Skeletal muscle cell (primary cell): Measurements from ENCODE around the gene TMED9.

ENCODE experiments used
- DNase-seq: peaks from one replicate; pipeline ENCODE4 v3.0.0-alpha.2; 2010; ENCODE audit warnings: low read depth
- H3K4me3 ChIP-seq: 2 replicates; pipeline ENCODE4 v1.5.1; 2011; ENCODE audit warnings: low read depth, mild to moderate bottlenecking, control low read depth, low read length, moderate library complexity

The TMED9 gene

DNA sequence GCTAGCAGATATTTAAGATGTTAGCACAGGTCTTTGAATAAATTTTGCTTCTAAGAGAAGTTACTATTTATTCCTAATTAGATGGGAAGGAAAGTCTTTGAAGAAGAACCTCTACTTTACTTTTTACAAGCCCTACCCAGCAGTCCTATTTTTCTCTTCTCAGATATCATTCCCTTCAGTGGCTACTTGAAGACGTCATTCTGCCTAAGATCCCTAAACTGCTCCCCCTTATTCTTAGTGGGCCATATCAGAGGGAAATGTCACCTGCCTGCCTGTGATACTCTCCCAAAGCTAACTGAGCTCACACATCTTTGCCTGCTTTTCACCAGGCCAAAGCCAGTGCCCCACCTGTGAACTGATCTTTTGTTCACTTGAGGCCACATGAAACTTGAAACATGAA is 16.5 kb upstream of the TMED9 start:
- no peak for DNase-seq
- no peak overlapping the region for H3K4me3 ChIP-seq

DNA sequence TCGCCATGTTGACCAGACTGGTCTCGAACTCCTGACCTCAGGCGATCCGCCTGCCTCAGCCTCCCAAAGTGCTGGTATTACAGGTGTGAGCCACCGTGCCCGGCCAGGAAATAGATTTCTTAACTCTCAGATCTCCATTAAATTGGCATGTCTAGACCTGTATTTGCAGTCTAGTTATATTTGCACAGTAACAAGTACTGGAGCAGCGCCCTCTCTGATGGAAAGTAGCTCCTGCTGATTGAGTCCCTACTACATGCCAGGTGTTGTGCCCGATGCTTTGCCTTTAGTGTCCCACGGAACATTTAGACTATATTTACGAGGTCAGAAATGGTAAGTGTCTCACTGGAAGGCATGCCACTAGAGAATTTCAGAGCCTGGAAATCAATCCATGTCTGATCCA is 15.8 kb upstream of the TMED9 start:
- H3K4me3 ChIP-seq = no peak overlapping the region
- no peak for DNase-seq

DNA sequence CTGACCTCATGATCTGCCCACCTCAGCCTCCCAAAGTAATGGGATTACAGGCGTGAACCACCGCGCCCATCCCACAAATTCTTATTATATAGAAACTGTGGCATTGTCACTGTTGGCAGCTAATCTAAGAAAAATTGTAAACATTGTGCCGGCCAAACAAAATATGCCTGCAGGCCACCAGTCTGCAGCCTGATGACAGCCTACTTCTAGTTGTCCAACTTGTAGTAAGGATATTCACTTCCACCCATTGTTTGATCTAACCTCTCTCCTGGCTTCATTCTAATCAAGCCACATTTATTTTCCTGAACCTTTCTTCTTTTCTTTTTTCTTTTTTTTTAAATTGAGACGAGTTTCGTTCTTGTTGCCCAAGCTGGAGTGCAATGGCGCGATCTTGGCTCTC is 13.7 kb upstream of the TMED9 start:
- DNase-seq = no peak
- no peak overlapping the region for H3K4me3 ChIP-seq

DNA sequence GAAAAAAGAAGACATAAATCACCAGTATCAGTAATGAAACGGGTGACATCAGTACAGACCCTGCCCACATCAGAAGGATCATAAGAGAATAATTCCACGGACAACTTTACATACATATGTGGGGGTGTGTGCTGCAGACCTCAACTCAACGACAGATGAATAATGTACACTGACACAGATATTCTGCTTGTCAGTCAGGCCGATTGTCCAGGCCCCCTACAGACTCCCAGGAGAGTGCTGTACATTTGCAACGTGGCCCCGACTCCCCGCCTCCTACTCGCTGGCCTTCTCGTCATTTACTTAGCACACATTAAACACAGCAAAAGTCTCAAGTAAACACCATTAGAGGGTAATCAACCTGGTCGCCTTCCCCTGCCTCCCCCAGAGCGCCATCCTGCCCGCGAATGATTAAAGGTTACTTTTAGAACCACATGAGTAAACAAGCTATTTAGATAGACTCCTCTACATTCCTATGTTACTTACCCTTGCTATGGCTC is 3.5 kb upstream of the TMED9 start:
- no peak for DNase-seq
- no peak overlapping the region for H3K4me3 ChIP-seq

DNA sequence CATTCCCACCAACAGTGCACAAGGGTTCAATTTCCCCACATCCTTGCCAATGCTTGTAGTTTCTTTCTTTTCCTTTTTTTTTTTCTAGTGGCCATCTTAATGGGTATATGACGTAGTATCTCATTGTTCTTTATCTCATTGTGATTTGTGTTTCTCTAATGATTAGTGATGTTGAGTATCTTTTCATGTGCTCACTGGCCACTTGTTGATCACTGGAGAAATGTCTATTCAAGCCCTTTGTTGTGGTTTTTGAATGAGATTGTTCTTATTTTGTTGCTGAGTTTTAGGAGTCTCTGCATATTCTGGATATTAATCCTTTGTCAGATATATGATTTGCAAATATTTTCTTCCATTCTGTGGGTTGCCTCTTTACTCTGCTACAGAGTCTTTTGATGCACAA is 1.6 kb upstream of the TMED9 start:
- H3K4me3 ChIP-seq = no peak overlapping the region
- no peak for DNase-seq

DNA sequence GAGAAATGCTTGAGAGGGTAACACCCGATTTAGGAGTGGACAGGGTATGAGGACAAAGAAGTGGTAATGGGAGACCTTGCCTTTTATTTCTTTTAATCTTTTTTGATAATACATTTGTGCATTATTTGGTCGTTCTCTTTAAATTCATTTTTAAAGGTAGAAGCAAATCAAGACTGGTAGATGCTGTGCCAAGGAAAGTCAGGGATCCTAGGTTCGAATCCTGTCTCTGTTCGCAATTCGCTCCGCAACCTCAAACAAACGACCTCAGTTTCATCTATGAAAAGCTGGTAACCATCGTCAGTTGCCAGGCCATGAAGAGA is 353 bp upstream of the TMED9 start:
- no peak for DNase-seq
- H3K4me3 ChIP-seq = peak overlapping the region; percentile 95

DNA sequence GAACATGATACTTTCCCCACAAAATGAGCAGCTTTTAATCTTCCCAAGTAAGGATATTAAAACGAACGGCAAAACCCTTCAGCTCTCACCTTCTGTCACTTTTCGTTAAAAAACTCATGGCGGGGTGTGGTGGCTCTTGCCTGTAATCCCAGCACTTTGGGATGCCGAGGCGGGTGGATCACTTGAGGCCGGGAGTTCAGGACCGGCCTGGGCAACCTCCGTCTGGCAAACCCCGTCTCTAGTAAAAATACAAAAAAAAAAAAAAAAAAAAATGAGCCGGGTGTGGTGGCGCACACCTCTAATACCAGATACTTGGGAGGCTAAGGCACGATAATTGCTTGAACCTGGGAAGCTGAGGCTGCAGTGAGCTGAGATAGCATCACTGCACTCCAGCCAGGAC is 902 bp downstream of the TMED9 start:
- no peak for DNase-seq
- peak overlapping the region; percentile 95 for H3K4me3 ChIP-seq

DNA sequence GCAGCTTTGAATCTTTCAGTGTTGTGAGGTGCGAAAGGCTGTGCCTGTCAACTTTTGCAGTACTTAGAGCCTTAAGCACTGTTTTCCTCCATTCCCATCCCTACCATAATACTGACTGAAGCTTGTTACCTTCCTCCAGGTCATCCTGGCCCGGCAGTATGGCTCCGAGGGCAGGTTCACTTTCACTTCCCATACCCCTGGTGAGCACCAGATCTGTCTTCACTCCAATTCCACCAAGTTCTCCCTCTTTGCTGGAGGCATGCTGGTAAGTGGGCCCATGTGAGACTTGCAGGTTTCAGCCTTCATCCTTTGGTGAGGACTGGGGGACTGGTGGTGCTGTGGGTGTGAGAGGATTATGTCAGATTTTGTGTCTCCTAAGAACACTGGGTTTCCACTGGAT is 1.5 kb downstream of the TMED9 start:
- H3K4me3 ChIP-seq = peak overlapping the region; percentile 95
- DNase-seq = no peak

DNA sequence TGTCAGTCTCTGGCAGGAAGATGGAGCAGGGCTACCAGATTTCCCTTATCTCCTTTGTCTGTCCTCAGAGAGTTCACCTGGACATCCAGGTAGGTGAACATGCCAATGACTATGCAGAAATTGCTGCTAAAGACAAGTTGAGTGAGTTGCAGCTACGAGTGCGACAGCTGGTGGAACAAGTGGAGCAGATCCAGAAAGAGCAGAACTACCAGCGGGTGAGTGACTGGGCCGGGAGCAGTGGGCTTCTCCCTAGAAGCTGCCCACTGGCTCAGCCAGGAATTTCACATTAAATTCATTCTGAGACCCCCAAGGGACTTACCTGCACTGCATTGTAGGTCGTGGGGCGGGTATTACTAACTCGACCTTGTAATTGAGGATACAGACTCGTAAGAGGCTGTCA is 2.1 kb downstream of the TMED9 start:
- no peak for DNase-seq
- no peak overlapping the region for H3K4me3 ChIP-seq

DNA sequence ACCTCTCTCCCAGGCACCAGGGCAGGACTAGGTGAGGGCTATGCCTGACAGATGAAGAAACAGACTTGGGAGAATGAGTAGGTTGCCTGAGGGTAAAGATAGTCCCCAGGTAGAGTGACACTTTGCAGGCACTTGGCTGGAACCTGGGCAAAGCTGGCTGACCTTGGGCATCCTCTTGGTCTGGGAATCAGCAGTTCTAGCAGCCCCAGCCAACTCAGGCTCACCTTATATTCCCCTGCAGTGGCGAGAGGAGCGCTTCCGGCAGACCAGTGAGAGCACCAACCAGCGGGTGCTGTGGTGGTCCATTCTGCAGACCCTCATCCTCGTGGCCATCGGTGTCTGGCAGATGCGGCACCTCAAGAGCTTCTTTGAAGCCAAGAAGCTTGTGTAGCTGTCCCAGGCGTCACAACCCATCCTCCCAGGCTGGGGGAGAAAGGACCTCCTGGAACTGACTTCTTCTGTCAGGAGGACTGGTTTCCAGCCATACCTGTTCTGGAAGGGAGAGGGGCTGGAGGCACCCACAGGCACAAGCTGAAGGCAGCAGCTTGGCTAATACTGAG is 3.1 kb downstream of the TMED9 start:
- no peak for DNase-seq

DNA sequence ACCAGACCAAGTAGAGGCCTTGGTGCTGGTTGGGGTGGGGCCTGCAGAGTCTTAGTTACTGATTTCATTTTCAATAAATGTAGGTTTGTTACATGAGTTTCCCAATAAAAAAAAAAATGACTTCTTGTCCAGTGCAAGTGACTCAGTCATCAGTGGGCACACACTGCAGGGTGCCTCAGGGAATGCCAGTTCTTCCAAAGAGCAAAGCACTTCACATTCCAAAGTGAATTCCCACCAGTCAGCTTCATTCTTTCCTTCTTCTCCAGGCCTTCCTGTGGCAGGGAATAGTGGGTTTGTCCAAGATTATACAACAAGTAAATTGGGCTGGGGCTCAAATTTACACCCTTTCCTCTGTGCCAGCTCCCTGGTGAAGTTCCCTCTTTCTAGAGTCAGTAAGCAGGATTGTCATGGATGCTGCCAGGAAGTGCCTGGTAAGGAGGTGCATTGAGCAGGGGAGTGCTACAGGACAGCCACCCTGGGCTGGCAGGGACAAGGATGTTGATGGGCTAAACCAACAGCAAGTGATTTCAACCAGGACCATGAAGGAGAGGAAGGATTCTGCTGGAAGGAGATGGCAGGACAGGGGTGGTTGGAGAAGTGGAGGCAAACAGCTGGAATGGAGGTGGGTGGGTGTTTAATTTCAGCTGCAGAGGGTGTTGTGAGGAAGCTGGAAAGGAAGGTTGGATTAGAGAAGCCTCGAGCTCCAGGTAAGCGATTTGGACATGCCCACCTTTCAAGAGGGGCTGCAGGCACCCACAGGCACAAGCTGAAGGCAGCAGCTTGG is 4.2 kb downstream of the TMED9 start:
- DNase-seq = no peak
- H3K4me3 ChIP-seq = no peak overlapping the region

More for the DNA sequence above, 3.1 kb downstream of the TMED9 start:
- H3K4me3 ChIP-seq = no peak overlapping the region

DNA sequence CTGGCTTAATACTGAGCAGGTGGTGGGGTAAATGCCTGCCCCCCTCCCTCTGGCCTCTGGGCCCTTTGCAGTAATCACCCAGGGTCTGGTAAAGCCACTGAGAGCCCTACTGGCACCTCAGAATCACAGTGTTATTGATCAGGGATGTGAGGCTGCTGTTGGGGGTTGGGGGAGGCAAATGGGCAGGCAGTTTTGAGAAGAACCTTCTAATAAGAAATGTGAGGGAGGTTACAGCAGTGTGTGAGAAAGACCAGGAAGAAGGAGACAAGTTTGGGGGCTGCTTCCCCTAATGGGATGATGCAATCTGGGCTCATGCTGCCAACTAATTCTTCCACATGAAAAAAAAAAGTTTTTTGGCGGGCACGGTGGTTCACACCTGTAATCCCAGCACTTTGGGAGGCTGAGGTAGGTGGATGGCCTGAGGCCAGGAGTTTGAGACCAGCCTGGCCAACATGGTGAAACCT is 4.8 kb downstream of the TMED9 start:
- DNase-seq = no peak
- H3K4me3 ChIP-seq = no peak overlapping the region

DNA sequence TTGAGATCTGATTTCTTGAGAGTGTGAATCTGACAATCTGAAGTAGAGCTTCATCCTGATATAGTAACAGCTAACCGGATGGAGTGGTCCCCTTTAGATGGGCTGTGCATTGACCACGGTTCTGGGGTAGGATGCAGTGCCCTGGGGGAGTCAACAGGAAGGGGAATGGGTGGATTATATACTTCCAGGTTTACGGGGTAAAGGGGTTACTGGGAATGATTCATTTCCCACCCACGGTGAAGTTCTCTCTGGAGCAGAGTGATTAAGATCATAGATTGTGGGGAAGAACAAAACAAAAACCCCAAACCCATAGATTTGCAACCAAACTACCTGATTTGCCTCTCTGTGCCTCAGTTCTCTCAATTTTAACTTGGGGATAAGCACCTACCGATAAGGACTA is 6.5 kb downstream of the TMED9 start:
- no peak overlapping the region for H3K4me3 ChIP-seq
- DNase-seq = no peak

DNA sequence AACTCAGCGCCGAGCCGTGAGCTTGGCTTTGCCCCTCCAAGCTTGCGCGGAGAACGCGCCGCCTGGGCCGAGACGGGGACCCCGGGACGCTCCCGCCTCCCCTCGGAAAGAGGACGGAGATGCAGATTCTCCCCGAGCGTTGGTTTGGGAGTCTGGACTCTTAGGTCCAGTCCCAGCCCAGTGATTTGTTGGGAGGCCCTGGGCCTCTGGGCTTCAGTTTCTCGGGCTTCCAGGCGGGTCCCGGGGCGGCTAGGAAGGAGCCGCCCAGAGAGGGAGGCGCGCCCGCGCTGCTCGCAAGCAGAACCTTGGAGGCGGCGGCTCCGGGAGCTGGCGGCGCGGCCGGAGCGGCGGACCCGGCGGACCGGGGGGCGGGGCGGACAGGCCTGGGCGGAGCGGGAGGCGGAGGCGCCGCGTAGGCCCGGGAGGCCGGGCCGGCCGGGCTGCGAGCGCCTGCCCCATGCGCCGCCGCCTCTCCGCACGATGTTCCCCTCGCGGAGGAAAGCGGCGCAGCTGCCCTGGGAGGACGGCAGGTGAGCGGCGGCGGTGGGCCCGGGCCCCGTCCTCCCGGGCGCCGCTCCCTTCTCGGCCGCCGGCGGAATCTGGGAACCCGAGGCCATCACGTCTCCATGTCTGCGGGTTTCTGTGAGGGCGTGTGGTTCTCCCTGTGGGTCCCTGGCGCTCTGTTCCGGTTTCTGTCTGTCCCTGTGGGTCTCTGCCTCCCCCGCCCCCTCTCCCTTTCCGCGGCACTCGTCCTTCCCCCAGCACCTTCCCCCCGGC is 7.9 kb downstream of the TMED9 start, which contains the start of gene B4GALT7:
Gene B4GALT7 (plus strand): TSS at position 402 of the 777 bp plus-strand sequence. CDS start 79 bp downstream, at position 481.
- peak; percentile 22 for DNase-seq

DNA sequence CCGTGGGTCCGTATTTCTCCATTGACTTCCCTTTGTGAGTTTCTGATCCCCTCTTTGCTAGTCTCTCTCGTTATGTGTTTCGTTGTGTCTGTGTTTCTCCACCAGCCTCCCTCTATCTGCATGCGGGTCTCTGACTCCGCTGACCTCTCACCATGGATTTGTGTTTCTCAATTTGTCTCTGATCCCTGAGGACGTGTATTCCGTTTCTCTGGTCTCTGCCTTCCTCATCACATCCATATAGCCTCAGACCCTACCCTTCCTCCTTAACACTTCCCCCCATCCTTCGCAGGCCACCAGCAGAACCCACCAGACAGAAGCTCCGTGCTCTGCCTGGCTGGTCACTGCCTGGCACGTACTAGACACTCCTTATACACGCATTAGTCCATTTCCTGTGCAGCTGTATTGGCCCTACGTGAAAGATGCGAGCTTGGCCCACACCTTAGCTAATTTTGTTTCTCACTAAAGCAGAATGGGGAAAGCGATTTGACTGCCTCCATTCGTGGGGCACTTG is 8.6 kb downstream of the TMED9 start:
- no peak for DNase-seq

More for the DNA sequence above, 7.9 kb downstream of the TMED9 start, which contains the start of gene B4GALT7:
- peak within 1 kb of the TSS; percentile 86 for H3K4me3 ChIP-seq

DNA sequence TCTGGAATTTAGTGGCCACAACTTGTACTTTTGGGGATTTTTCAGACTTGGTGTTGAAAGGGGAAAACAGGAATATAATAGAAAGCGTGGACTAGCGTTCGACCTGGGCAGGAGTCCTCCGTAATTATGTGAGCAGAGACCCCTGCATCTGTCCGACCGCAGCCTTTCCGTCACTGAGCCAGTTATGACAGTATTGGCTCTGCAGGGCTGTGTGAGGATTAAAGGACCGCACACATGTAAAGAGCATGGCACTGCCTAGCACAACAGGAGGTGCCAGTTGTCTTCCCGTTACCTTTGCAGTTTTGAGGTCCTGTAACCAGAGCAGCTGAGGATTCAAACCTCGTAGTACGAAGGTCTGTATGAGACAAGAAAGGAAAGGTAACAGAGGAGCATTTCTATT is 9.1 kb downstream of the TMED9 start:
- H3K4me3 ChIP-seq = peak overlapping the region; percentile 86
- no peak for DNase-seq

More for the DNA sequence above, 8.6 kb downstream of the TMED9 start:
- peak overlapping the region; percentile 86 for H3K4me3 ChIP-seq

DNA sequence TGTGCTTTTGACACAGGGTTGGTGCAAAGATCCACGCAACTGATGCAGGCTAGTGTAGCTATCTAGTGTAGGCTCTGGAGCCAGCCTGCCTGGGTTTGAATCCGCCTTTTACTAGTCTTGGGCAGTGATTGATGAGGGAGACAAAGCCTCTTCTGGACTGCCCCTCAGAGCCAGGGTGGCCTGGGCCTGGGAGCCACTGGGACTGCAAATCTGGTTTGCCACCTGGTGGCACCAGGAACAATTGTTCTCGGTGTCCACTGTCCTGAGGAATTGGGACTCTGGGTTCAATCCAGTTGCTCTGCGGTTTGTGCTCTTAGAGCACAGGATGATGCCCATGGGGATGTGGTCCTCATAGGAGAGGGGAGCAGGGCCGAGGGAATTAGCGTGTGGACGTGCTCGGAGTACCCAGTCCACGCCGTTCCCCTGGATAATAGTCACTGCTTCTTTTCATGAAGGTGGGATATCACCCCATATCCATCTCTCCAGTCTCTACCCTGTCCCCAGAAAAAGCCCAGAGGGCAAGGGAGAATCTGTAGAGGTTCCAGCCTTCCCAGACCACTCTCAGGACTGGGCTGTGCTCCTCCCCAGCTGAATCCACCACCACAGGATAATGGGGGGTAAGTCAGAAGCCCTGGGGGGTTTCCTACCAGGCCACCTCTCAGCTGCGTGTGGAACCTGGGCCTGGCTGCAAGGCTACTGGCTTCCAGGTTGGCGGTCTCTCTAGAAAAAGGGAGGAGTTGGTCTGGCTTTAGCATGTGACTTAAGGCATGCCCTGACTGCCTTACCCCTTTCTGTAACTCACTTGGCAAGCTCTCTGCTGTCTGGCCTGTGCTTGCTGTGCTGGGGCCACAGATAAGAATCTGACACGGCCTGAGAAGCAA is 9.8 kb downstream of the TMED9 start:
- DNase-seq = no peak
- H3K4me3 ChIP-seq = no peak overlapping the region

DNA sequence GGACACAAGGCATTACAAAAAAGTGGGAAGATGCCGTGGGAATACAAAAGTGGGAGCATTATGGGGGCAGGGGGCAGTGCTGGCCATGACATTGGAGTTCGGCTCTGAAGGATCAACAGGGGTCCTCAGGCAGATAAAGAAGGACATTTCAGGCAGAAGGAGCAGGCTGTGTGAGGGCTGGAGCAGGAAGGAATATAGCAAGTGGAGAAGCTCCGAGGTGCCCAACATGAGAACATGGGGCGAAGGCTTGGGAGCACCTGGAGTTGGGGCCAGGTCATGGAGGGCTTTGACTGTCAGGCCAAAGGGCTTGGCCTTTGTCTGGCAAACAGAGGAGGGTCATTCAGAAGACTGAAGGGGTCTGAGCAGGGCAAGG is 10.4 kb downstream of the TMED9 start:
- DNase-seq = no peak
- no peak overlapping the region for H3K4me3 ChIP-seq

DNA sequence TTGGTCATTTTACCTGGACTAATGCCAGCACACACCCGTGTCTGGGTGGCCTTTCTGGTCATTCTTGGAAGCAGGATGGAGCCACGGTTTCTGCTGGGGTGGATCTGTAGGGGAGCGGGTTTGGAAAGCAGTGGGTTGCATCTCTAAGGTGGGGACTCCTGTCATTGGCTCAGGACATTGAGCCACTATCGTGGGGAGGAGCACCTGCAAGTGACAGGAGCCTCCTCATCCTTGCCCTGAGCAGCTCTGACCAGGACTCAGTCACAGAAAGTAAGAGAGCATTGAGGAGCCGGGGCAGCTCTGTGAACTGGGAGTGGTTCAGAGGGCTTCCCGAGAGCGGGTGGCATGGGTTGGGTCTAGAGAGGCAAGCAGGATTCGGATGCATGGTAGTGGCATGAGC is 11.6 kb downstream of the TMED9 start:
- DNase-seq = no peak
- H3K4me3 ChIP-seq = no peak overlapping the region
